ENCODE results near the gene PPM1H. TPM values are rescaled to one million over a fixed set of nuclear protein-coding genes. Genes with fewer than 3 reads are reported as not detected.

PPM1H gene
- total and polyA plus RNA-seq, 8 donors, result 0.29 to 12.5 (median 3.7) TPM

- TF ChIP-seq POLR2A (IDR thresholded peaks at IDR 0.05), result no peak
- no peak for TF ChIP-seq EP300 (IDR thresholded peaks at IDR 0.05)
- TF ChIP-seq POLR2AphosphoS5 (IDR thresholded peaks at IDR 0.05), result no peak
- TF ChIP-seq CTCF (IDR thresholded peaks at IDR 0.05), result no peak
- Histone ChIP-seq H3K27ac (no peak overlapping the region), H3K36me3 (no peaks in the 10 kb centered on the region), H3K27me3 (no peaks in the 10 kb centered on the region), H3K9me3 (no peaks in the 10 kb centered on the region), H3K4me1 (peaks cover 11 to 41% (median 26%) of the 10 kb centered on the region in 4 donors), H3K4me3 (no peak overlapping the region)
- DNase-seq, result no peak
- intact Hi-C loops (cut with DNase I; ENCODE audit: low total_unique reads), result no loop called here
- 94 to 100% (median 97%) methylated on average over 2 of the region's 2 CpGs for WGBS, 5 donors
Observed at GRCh38 chr12:62605981-62606380, 329.0 kb downstream of the PPM1H start.

- H3K4me3 ChIP-seq, result peak overlapping the region; percentile 62 to 83 (median 72)
- peaks cover 11 to 41% (median 26%) of the 10 kb centered on the region in 4 donors for H3K4me1 ChIP-seq
- peak overlapping the region in 3 of 5 donors; percentile 11 to 99 (median 95) for H3K27ac ChIP-seq
- TF ChIP-seq CTCF (IDR thresholded peaks at IDR 0.05), result no peak
- no peak for TF ChIP-seq POLR2A (IDR thresholded peaks at IDR 0.05)
- TF ChIP-seq POLR2AphosphoS5 (IDR thresholded peaks at IDR 0.05), result no peak
- TF ChIP-seq EP300 (IDR thresholded peaks at IDR 0.05), result no peak
- WGBS, 5 donors, result 8 to 30% (median 12%) methylated on average over 4 of the region's 4 CpGs
- intact Hi-C loops (cut with DNase I; ENCODE audit: low total_unique reads), result no loop called here
- H3K36me3 ChIP-seq, result no peaks in the 10 kb centered on the region
- DNase-seq, result peak in 1 of 2 donors; percentile 47
- H3K9me3 ChIP-seq, result no peaks in the 10 kb centered on the region
- H3K27me3 ChIP-seq, result no peaks in the 10 kb centered on the region
Observed at GRCh38 chr12:62604871-62605270, 330.1 kb downstream of the PPM1H start.

GRCh38 chr12:62604373-62604772 is 330.6 kb downstream of the PPM1H start:
- no peaks in the 10 kb centered on the region for H3K9me3 ChIP-seq
- TF ChIP-seq EP300 (IDR thresholded peaks at IDR 0.05), result no peak
- no peak for TF ChIP-seq CTCF (IDR thresholded peaks at IDR 0.05)
- TF ChIP-seq POLR2A (IDR thresholded peaks at IDR 0.05), result no peak
- no peak for TF ChIP-seq POLR2AphosphoS5 (IDR thresholded peaks at IDR 0.05)
- no peaks in the 10 kb centered on the region for H3K27me3 ChIP-seq
- peak overlapping the region; percentile 62 to 83 (median 72) for H3K4me3 ChIP-seq
- no peak for DNase-seq
- H3K4me1 ChIP-seq, result peaks cover 11 to 41% (median 26%) of the 10 kb centered on the region in 4 donors
- H3K27ac ChIP-seq, result peak overlapping the region in 3 of 5 donors; percentile 95 to 100 (median 99)
- intact Hi-C loops (cut with DNase I; ENCODE audit: low total_unique reads), result no loop called here
- H3K36me3 ChIP-seq, result no peaks in the 10 kb centered on the region
- 15 to 45% (median 27%) methylated on average over 1 of the region's 1 CpG for WGBS, 5 donors

- intact Hi-C loops (cut with DNase I; ENCODE audit: low total_unique reads), result no loop called here
- no peak for TF ChIP-seq CTCF (IDR thresholded peaks at IDR 0.05)
- TF ChIP-seq EP300 (IDR thresholded peaks at IDR 0.05), result no peak
- TF ChIP-seq POLR2A (IDR thresholded peaks at IDR 0.05), result no peak
- TF ChIP-seq POLR2AphosphoS5 (IDR thresholded peaks at IDR 0.05), result no peak
- Histone ChIP-seq H3K4me1 (peaks cover 11 to 41% (median 26%) of the 10 kb centered on the region in 4 donors), H3K27me3 (no peaks in the 10 kb centered on the region), H3K4me3 (peak overlapping the region; percentile 62 to 83 (median 72)), H3K36me3 (no peaks in the 10 kb centered on the region), H3K27ac (peak overlapping the region; percentile 95 to 100 (median 99)), H3K9me3 (no peaks in the 10 kb centered on the region)
- WGBS, 5 donors, result 0 to 1% (median 0%) methylated on average over 14 of the region's 14 CpGs
- DNase-seq, result no peak
Observed at GRCh38 chr12:62603811-62604098, 331.2 kb downstream of the PPM1H start.

Data from stomach (tissue), 9 donors.